ENCODE results near the gene XPR1.
"Not testable (repeated sequence)": the region's sequence is repeated elsewhere in the genome, so short reads cannot be mapped to it uniquely, and the experiment has no call there.

XPR1 gene

GRCh38 chr1:180645261-180645660, 13.4 kb downstream of the XPR1 start:
- not testable (repeated sequence) for H3K36me3 ChIP-seq (ENCODE audit: control insufficient read depth in 2 of 2, insufficient read depth in 2 of 2, low read length in 2 of 2); H3K27ac ChIP-seq (ENCODE audit: low read length); H3K9ac ChIP-seq (ENCODE audit: low read length in 2 of 2); H3K27me3 ChIP-seq (ENCODE audit: control insufficient read depth in 1 of 2, insufficient read depth in 2 of 2, low read length in 2 of 2); H3K9me3 ChIP-seq (ENCODE audit: control insufficient read depth in 2 of 2, low read length in 2 of 2); H3K4me3 ChIP-seq (ENCODE audit: low read length in 2 of 2); H3K4me1 ChIP-seq (ENCODE audit: control insufficient read depth, insufficient read depth, low read length)

- Histone ChIP-seq H3K27ac (ENCODE audit: low read length) (no peak overlapping the region), H3K4me1 (ENCODE audit: control insufficient read depth, insufficient read depth, low read length) (peaks cover 8% of the 10 kb centered on the region), H3K27me3 (ENCODE audit: control insufficient read depth in 1 of 2, insufficient read depth in 2 of 2, low read length in 2 of 2) (no peaks in the 10 kb centered on the region), H3K4me3 (ENCODE audit: low read length in 2 of 2) (no peak overlapping the region), H3K9ac (ENCODE audit: low read length in 2 of 2) (no peak overlapping the region), H3K36me3 (ENCODE audit: control insufficient read depth in 2 of 2, insufficient read depth in 2 of 2, low read length in 2 of 2) (no peaks in the 10 kb centered on the region), H3K9me3 (ENCODE audit: control insufficient read depth in 2 of 2, low read length in 2 of 2) (no peaks in the 10 kb centered on the region)
These were observed 14.3 kb downstream of the XPR1 start for GRCh38 chr1:180646093-180646492.

GRCh38 chr1:180646547-180646946, 14.7 kb downstream of the XPR1 start:
- Histone ChIP-seq H3K9ac (ENCODE audit: low read length in 2 of 2) (no peak overlapping the region), H3K27me3 (ENCODE audit: control insufficient read depth in 1 of 2, insufficient read depth in 2 of 2, low read length in 2 of 2) (no peaks in the 10 kb centered on the region), H3K36me3 (ENCODE audit: control insufficient read depth in 2 of 2, insufficient read depth in 2 of 2, low read length in 2 of 2) (no peaks in the 10 kb centered on the region), H3K4me1 (ENCODE audit: control insufficient read depth, insufficient read depth, low read length) (peaks cover 8% of the 10 kb centered on the region), H3K9me3 (ENCODE audit: control insufficient read depth in 2 of 2, low read length in 2 of 2) (no peaks in the 10 kb centered on the region), H3K27ac (ENCODE audit: low read length) (no peak overlapping the region), H3K4me3 (ENCODE audit: low read length in 2 of 2) (no peak overlapping the region)

DNA sequence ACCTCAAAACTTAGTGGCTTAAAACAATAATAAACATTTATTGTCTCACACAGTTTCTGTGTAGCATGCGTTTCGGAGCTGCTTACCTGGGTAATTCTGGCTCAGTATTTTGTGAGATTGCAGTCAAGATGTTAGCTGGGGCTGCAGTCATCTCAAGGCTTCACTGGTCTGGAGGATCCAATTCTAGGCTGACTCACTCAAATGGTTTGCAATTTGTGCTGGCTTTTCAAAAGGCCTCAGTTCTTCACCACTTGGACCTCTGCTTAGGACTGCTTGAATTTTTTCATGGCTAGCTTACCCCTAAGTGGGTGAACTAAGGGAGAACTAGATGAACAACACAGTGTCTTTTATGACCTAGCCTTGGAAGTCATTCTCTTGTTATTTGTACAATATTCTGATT, 21.0 kb downstream of the XPR1 start:
- H3K36me3 ChIP-seq (ENCODE audit: control insufficient read depth in 2 of 2, insufficient read depth in 2 of 2, low read length in 2 of 2) = no peaks in the 10 kb centered on the region
- H3K9me3 ChIP-seq (ENCODE audit: control insufficient read depth in 2 of 2, low read length in 2 of 2) = no peaks in the 10 kb centered on the region
- H3K4me1 ChIP-seq (ENCODE audit: control insufficient read depth, insufficient read depth, low read length) = no peaks in the 10 kb centered on the region
- no peak overlapping the region for H3K4me3 ChIP-seq (ENCODE audit: low read length in 2 of 2)
- no peaks in the 10 kb centered on the region for H3K27me3 ChIP-seq (ENCODE audit: control insufficient read depth in 1 of 2, insufficient read depth in 2 of 2, low read length in 2 of 2)
- no peak overlapping the region for H3K27ac ChIP-seq (ENCODE audit: low read length)
- H3K9ac ChIP-seq (ENCODE audit: low read length in 2 of 2) = no peak overlapping the region

DNA sequence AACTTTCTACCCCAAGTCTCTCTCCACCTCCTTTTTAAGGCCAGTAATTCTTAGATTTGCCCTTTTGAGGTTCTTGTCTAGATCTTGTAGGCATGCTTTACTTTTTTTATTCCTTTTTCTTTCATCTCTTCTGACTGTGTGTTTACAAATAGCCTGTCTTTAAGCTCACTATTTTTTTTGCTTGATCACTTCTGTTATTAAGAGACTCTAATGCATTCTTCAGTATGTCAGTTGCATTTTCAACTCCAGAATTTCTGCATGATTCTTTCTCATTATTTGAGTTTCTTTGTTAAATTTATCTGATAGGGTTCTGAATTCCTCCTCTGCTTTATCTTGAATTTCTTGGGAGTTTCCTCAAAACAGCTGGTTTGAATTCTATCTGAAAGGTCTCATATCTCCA, 30.9 kb downstream of the XPR1 start:
- Histone ChIP-seq H3K9me3 (ENCODE audit: control insufficient read depth in 2 of 2, low read length in 2 of 2) (peaks cover 3 to 17% of the 10 kb centered on the region in 2 donors), H3K4me1 (ENCODE audit: control insufficient read depth, insufficient read depth, low read length) (no peaks in the 10 kb centered on the region), H3K27ac (ENCODE audit: low read length) (no peak overlapping the region), H3K9ac (ENCODE audit: low read length in 2 of 2) (no peak overlapping the region), H3K27me3 (ENCODE audit: control insufficient read depth in 1 of 2, insufficient read depth in 2 of 2, low read length in 2 of 2) (no peaks in the 10 kb centered on the region), H3K4me3 (ENCODE audit: low read length in 2 of 2) (no peak overlapping the region), H3K36me3 (ENCODE audit: control insufficient read depth in 2 of 2, insufficient read depth in 2 of 2, low read length in 2 of 2) (no peaks in the 10 kb centered on the region)

DNA sequence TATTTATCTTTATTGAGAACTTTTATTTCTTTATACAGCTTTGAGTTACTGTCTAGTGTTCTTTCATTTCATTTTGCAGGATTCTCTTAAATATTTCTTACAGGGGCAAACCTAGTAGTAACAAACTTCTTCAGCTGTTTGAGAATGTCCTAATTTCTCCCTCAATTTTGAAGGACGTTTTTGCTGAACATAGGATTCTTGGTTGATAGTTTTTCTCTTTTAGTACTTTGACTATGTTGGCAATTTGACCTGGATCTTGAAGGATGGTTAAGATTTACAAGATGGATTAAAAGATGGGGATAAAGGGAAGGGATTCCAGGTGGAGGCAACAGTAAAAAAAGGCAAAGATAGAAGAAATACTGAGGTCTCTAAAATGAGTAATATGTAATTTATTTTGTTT, 38.9 kb downstream of the XPR1 start:
- Histone ChIP-seq H3K27ac (ENCODE audit: low read length) (no peak overlapping the region), H3K4me3 (ENCODE audit: low read length in 2 of 2) (no peak overlapping the region), H3K36me3 (ENCODE audit: control insufficient read depth in 2 of 2, insufficient read depth in 2 of 2, low read length in 2 of 2) (no peaks in the 10 kb centered on the region), H3K4me1 (ENCODE audit: control insufficient read depth, insufficient read depth, low read length) (no peaks in the 10 kb centered on the region), H3K27me3 (ENCODE audit: control insufficient read depth in 1 of 2, insufficient read depth in 2 of 2, low read length in 2 of 2) (no peaks in the 10 kb centered on the region), H3K9ac (ENCODE audit: low read length in 2 of 2) (no peak overlapping the region), H3K9me3 (ENCODE audit: control insufficient read depth in 2 of 2, low read length in 2 of 2) (peaks cover 0 to 8% of the 10 kb centered on the region in 2 donors)

GRCh38 chr1:180672105-180672504, 40.3 kb downstream of the XPR1 start:
- Histone ChIP-seq H3K9ac (ENCODE audit: low read length in 2 of 2) (no peak overlapping the region), H3K4me1 (ENCODE audit: control insufficient read depth, insufficient read depth, low read length) (no peaks in the 10 kb centered on the region), H3K9me3 (ENCODE audit: control insufficient read depth in 2 of 2, low read length in 2 of 2) (peaks cover 0 to 5% of the 10 kb centered on the region in 2 donors), H3K4me3 (ENCODE audit: low read length in 2 of 2) (no peak overlapping the region), H3K36me3 (ENCODE audit: control insufficient read depth in 2 of 2, insufficient read depth in 2 of 2, low read length in 2 of 2) (no peaks in the 10 kb centered on the region), H3K27me3 (ENCODE audit: control insufficient read depth in 1 of 2, insufficient read depth in 2 of 2, low read length in 2 of 2) (no peaks in the 10 kb centered on the region), H3K27ac (ENCODE audit: low read length) (no peak overlapping the region)

DNA sequence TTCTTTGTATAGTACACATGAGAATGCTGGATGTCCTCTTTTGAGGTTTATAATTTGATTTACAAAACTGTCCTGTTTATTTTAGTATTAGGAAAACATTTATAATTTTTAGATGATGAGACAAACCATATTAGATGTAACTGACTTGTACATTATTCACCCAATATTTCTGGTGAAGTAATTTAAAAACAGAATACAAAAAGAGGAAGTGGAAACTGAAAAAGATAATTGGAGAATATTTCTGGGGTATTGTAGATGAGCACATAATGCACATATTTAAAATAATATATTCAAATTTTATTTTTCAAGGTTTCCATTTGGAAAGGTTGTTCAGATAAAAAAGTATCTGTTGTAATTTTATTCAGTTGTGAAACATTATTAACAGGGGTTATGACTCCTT, 40.7 kb downstream of the XPR1 start:
- no peaks in the 10 kb centered on the region for H3K4me1 ChIP-seq (ENCODE audit: control insufficient read depth, insufficient read depth, low read length)
- H3K27me3 ChIP-seq (ENCODE audit: control insufficient read depth in 1 of 2, insufficient read depth in 2 of 2, low read length in 2 of 2) = no peaks in the 10 kb centered on the region
- peaks cover 0 to 5% of the 10 kb centered on the region in 2 donors for H3K9me3 ChIP-seq (ENCODE audit: control insufficient read depth in 2 of 2, low read length in 2 of 2)
- H3K27ac ChIP-seq (ENCODE audit: low read length) = no peak overlapping the region
- H3K4me3 ChIP-seq (ENCODE audit: low read length in 2 of 2) = no peak overlapping the region
- no peak overlapping the region for H3K9ac ChIP-seq (ENCODE audit: low read length in 2 of 2)
- no peaks in the 10 kb centered on the region for H3K36me3 ChIP-seq (ENCODE audit: control insufficient read depth in 2 of 2, insufficient read depth in 2 of 2, low read length in 2 of 2)

- Histone ChIP-seq H3K27me3 (ENCODE audit: control insufficient read depth in 1 of 2, insufficient read depth in 2 of 2, low read length in 2 of 2) (no peaks in the 10 kb centered on the region), H3K4me1 (ENCODE audit: control insufficient read depth, insufficient read depth, low read length) (no peaks in the 10 kb centered on the region), H3K36me3 (ENCODE audit: control insufficient read depth in 2 of 2, insufficient read depth in 2 of 2, low read length in 2 of 2) (no peaks in the 10 kb centered on the region), H3K9me3 (ENCODE audit: control insufficient read depth in 2 of 2, low read length in 2 of 2) (peaks cover 0 to 5% of the 10 kb centered on the region in 2 donors), H3K9ac (ENCODE audit: low read length in 2 of 2) (no peak overlapping the region), H3K27ac (ENCODE audit: low read length) (no peak overlapping the region), H3K4me3 (ENCODE audit: low read length in 2 of 2) (no peak overlapping the region)
These were observed 43.0 kb downstream of the XPR1 start for GRCh38 chr1:180674603-180675530.

DNA sequence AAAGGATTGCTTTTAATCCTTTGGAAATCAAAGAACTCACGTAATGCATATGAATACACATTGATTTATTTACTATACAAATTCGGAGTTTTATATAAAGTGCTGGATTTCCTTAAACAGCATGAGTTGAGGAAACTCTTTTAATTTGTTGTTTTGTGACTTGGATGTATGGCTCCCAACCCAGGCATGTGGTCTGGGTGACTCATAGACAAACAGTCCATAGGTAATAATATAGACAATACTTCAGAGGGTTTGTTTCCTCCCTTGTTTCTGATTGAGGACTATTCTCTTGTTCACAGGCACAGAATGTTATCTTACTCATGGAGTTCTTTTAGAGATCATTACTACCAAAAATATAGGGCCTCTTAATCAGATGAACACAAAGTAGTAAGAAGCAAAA, 43.8 kb downstream of the XPR1 start:
- H3K27me3 ChIP-seq (ENCODE audit: control insufficient read depth in 1 of 2, insufficient read depth in 2 of 2, low read length in 2 of 2) = no peaks in the 10 kb centered on the region
- H3K9ac ChIP-seq (ENCODE audit: low read length in 2 of 2) = no peak overlapping the region
- no peak overlapping the region for H3K27ac ChIP-seq (ENCODE audit: low read length)
- H3K36me3 ChIP-seq (ENCODE audit: control insufficient read depth in 2 of 2, insufficient read depth in 2 of 2, low read length in 2 of 2) = no peaks in the 10 kb centered on the region
- no peak overlapping the region for H3K4me3 ChIP-seq (ENCODE audit: low read length in 2 of 2)
- no peaks in the 10 kb centered on the region for H3K4me1 ChIP-seq (ENCODE audit: control insufficient read depth, insufficient read depth, low read length)
- H3K9me3 ChIP-seq (ENCODE audit: control insufficient read depth in 2 of 2, low read length in 2 of 2) = peaks cover 0 to 5% of the 10 kb centered on the region in 2 donors

DNA sequence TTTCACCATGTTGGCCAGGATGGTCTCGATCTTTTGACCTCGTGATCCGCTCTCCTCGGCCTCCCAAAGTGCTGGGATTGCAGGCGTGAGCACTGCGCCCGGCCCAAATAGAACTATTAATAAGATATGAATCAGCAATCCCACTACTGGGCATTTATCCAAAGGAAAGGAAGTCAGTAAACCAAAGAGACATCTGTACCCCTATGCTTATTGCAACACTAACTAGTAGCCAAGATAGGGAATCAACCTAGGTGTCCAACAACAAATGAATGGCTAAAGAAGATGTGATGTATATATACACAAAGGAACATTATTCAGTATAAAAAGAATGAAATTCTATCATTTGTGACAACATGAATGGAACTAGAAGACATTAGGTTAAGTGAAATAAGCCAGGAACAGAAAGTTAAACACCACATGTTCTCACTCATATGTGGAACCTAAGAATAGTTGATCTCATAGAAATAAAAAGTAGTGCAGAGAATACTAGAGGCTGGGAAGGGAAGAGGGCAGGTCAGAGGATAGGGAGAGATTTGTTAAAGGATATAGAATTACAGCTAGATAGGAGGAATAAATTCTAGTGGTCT, 48.8 kb downstream of the XPR1 start:
- Histone ChIP-seq H3K27ac (ENCODE audit: low read length) (no peak overlapping the region), H3K36me3 (ENCODE audit: control insufficient read depth in 2 of 2, insufficient read depth in 2 of 2, low read length in 2 of 2) (no peaks in the 10 kb centered on the region), H3K27me3 (ENCODE audit: control insufficient read depth in 1 of 2, insufficient read depth in 2 of 2, low read length in 2 of 2) (no peaks in the 10 kb centered on the region), H3K9me3 (ENCODE audit: control insufficient read depth in 2 of 2, low read length in 2 of 2) (no peaks in the 10 kb centered on the region), H3K9ac (ENCODE audit: low read length in 2 of 2) (no peak overlapping the region), H3K4me3 (ENCODE audit: low read length in 2 of 2) (no peak overlapping the region), H3K4me1 (ENCODE audit: control insufficient read depth, insufficient read depth, low read length) (no peaks in the 10 kb centered on the region)
